K562 (cell line): ENCODE results near the gene ANO3.

Experiments
- ELF4 ChIP-seq: fragments of 450-650 bp; formaldehyde crosslinking; IDR thresholded peaks from 2 replicates; pipeline ENCODE4 v1.4.0; 2022; ENCODE audit warnings: missing genetic modification characterization
- MXI1 ChIP-seq: IDR thresholded peaks from 2 replicates; pipeline ENCODE4 v1.6.1; 2011; ENCODE audit warnings: low read depth, mild to moderate bottlenecking, improper control_type of control experiment, low read length
- ZNF274 ChIP-seq: IDR thresholded peaks from 2 replicates; pipeline ENCODE4 v1.6.1; 2011; ENCODE audit warnings: low read depth, mild to moderate bottlenecking, low read length, moderate library complexity, borderline replicate concordance
- TF ChIP-seq, protein P1 (sequence below): IDR thresholded peaks from 3 replicates; pipeline ENCODE4 v1.6.1; 2011; ENCODE audit warnings: borderline replicate concordance, mild to moderate bottlenecking, moderate library complexity; ENCODE audit not compliant: insufficient read length; ENCODE audit errors: extremely low read depth
- TF ChIP-seq, protein P2 (sequence below), 3 experiments: IDR thresholded peaks in 2 of 3; conservative IDR thresholded peaks in 1 of 3; 2 replicates each; pipeline ENCODE4 v1.5.1; 2011 to 2012; ENCODE audit warnings: low read length in 3 of 3, mild to moderate bottlenecking in 3 of 3, control low read depth in 2 of 3, improper control_type of control experiment in 1 of 3, inconsistent platforms in 1 of 3, low read depth in 1 of 3, mixed read lengths in 1 of 3, moderate library complexity in 1 of 3; ENCODE audit not compliant: insufficient read depth in 2 of 3

DNA sequence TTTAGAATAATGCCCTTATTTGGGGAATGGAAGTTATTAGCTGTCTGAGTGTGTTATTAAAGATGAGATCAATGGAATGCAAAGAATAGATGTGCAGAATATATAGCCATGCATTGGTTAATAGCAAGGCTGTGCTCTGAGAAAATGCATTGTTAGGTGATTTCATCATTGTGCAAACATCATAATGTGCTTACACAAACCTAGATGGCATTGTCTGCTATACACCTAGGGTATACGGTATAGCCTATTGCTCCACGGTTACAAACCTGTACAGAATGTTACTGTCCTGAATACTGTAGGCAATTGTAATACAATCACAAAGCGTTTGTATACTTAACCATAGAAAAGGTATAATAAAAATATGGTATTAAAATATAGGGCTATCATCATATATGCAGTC, 364.4 kb downstream of the ANO3 start:
- TF ChIP-seq, protein P1, sequence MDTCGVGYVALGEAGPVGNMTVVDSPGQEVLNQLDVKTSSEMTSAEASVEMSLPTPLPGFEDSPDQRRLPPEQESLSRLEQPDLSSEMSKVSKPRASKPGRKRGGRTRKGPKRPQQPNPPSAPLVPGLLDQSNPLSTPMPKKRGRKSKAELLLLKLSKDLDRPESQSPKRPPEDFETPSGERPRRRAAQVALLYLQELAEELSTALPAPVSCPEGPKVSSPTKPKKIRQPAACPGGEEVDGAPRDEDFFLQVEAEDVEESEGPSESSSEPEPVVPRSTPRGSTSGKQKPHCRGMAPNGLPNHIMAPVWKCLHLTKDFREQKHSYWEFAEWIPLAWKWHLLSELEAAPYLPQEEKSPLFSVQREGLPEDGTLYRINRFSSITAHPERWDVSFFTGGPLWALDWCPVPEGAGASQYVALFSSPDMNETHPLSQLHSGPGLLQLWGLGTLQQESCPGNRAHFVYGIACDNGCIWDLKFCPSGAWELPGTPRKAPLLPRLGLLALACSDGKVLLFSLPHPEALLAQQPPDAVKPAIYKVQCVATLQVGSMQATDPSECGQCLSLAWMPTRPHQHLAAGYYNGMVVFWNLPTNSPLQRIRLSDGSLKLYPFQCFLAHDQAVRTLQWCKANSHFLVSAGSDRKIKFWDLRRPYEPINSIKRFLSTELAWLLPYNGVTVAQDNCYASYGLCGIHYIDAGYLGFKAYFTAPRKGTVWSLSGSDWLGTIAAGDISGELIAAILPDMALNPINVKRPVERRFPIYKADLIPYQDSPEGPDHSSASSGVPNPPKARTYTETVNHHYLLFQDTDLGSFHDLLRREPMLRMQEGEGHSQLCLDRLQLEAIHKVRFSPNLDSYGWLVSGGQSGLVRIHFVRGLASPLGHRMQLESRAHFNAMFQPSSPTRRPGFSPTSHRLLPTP, result no peak
- TF ChIP-seq, protein P2, sequence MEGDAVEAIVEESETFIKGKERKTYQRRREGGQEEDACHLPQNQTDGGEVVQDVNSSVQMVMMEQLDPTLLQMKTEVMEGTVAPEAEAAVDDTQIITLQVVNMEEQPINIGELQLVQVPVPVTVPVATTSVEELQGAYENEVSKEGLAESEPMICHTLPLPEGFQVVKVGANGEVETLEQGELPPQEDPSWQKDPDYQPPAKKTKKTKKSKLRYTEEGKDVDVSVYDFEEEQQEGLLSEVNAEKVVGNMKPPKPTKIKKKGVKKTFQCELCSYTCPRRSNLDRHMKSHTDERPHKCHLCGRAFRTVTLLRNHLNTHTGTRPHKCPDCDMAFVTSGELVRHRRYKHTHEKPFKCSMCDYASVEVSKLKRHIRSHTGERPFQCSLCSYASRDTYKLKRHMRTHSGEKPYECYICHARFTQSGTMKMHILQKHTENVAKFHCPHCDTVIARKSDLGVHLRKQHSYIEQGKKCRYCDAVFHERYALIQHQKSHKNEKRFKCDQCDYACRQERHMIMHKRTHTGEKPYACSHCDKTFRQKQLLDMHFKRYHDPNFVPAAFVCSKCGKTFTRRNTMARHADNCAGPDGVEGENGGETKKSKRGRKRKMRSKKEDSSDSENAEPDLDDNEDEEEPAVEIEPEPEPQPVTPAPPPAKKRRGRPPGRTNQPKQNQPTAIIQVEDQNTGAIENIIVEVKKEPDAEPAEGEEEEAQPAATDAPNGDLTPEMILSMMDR (IDR thresholded peaks at IDR 0.05 in 2 of 3, conservative IDR thresholded peaks at IDR 0.05 in 1 of 3; ENCODE audit: insufficient read depth in 2 of 3, low read depth in 1 of 3, low read length in 3 of 3), result no peak
- TF ChIP-seq ZNF274, result no peak
- TF ChIP-seq ELF4, result no peak
- TF ChIP-seq MXI1, result no peak
